Measurements from ENCODE around the gene XKR8. TPM values are rescaled to one million over a fixed set of nuclear protein-coding genes. Genes with fewer than 3 reads are reported as not detected.

XKR8 gene
- total and polyA plus RNA-seq, 2 donors (not counting 1 experiment from before 2014, with no cell fraction given) = 5.5 to 9.2 TPM

- Histone ChIP-seq H3K36me3 (ENCODE audit: control insufficient read depth, insufficient read depth, low read length) (peaks cover 8% of the 10 kb centered on the region), H3K27ac (ENCODE audit: insufficient read depth, low read length) (no peak overlapping the region), H2AFZ (ENCODE audit: low read length) (no peak overlapping the region), H3K9ac (ENCODE audit: insufficient read depth, low read length) (no peak overlapping the region), H3K79me2 (ENCODE audit: control insufficient read depth, insufficient read depth, low read length) (peaks cover 2% of the 10 kb centered on the region), H3K4me2 (ENCODE audit: extremely low read depth, insufficient read depth, low read length) (no peak overlapping the region), H3K4me3 (replicated peaks in 1 of 4; ENCODE audit: control extremely low read depth in 1 of 4, insufficient read depth in 1 of 4, low read depth in 3 of 4, low read length in 4 of 4) (no peak overlapping the region), H3K4me1 (ENCODE audit: control insufficient read depth, extremely low read depth, insufficient read depth, low read length) (peaks cover 19% of the 10 kb centered on the region), H3K9me3 (ENCODE audit: control insufficient read depth, insufficient read depth, low read depth, low read length) (no peaks in the 10 kb centered on the region), H4K20me1 (ENCODE audit: control insufficient read depth, extremely low read depth, insufficient read depth, low read length) (no peaks in the 10 kb centered on the region), H3K27me3 (ENCODE audit: control insufficient read depth, insufficient read depth, low read length) (no peaks in the 10 kb centered on the region)
- TF ChIP-seq CTCF (conservative IDR thresholded peaks at IDR 0.05 in 1 of 2, IDR thresholded peaks at IDR 0.05 in 1 of 2; ENCODE audit: low read depth in 1 of 2, low read length in 2 of 2) = no peak
- peak in 1 of 2 donors; percentile 49 for DNase-seq (ENCODE audit: low read depth in 2 of 2)
Observed at GRCh38 chr1:27966402-27967105, 6.8 kb downstream of the XKR8 start.

GRCh38 chr1:27967106-27967883, 7.5 kb downstream of the XKR8 start:
- Histone ChIP-seq H3K79me2 (ENCODE audit: control insufficient read depth, insufficient read depth, low read length) (peaks cover 2% of the 10 kb centered on the region), H4K20me1 (ENCODE audit: control insufficient read depth, extremely low read depth, insufficient read depth, low read length) (no peaks in the 10 kb centered on the region), H3K27ac (ENCODE audit: insufficient read depth, low read length) (no peak overlapping the region), H3K9ac (ENCODE audit: insufficient read depth, low read length) (no peak overlapping the region), H3K36me3 (ENCODE audit: control insufficient read depth, insufficient read depth, low read length) (peaks cover 8% of the 10 kb centered on the region), H2AFZ (ENCODE audit: low read length) (no peak overlapping the region), H3K4me2 (ENCODE audit: extremely low read depth, insufficient read depth, low read length) (no peak overlapping the region), H3K27me3 (ENCODE audit: control insufficient read depth, insufficient read depth, low read length) (no peaks in the 10 kb centered on the region), H3K9me3 (ENCODE audit: control insufficient read depth, insufficient read depth, low read depth, low read length) (no peaks in the 10 kb centered on the region), H3K4me3 (replicated peaks in 1 of 4; ENCODE audit: control extremely low read depth in 1 of 4, insufficient read depth in 1 of 4, low read depth in 3 of 4, low read length in 4 of 4) (no peak overlapping the region), H3K4me1 (ENCODE audit: control insufficient read depth, extremely low read depth, insufficient read depth, low read length) (peaks cover 19% of the 10 kb centered on the region)
- TF ChIP-seq EZH2 (IDR thresholded peaks at IDR 0.05; ENCODE audit: low read length, missing control alignments) (no peak), CTCF (conservative IDR thresholded peaks at IDR 0.05 in 1 of 2, IDR thresholded peaks at IDR 0.05 in 1 of 2; ENCODE audit: low read depth in 1 of 2, low read length in 2 of 2) (no peak)
- DNase-seq (ENCODE audit: low read depth in 2 of 2) = no peak

GRCh38 chr1:27967884-27968466, 8.2 kb downstream of the XKR8 start:
- Histone ChIP-seq H3K27ac (ENCODE audit: insufficient read depth, low read length) (peak overlapping the region; percentile 81), H3K4me2 (ENCODE audit: extremely low read depth, insufficient read depth, low read length) (peak overlapping the region; percentile 18), H3K9ac (ENCODE audit: insufficient read depth, low read length) (no peak overlapping the region), H3K36me3 (ENCODE audit: control insufficient read depth, insufficient read depth, low read length) (peaks cover 8% of the 10 kb centered on the region), H3K4me3 (replicated peaks in 1 of 4; ENCODE audit: control extremely low read depth in 1 of 4, insufficient read depth in 1 of 4, low read depth in 3 of 4, low read length in 4 of 4) (no peak overlapping the region), H3K27me3 (ENCODE audit: control insufficient read depth, insufficient read depth, low read length) (no peaks in the 10 kb centered on the region), H3K79me2 (ENCODE audit: control insufficient read depth, insufficient read depth, low read length) (peaks cover 2% of the 10 kb centered on the region), H4K20me1 (ENCODE audit: control insufficient read depth, extremely low read depth, insufficient read depth, low read length) (no peaks in the 10 kb centered on the region), H3K9me3 (ENCODE audit: control insufficient read depth, insufficient read depth, low read depth, low read length) (no peaks in the 10 kb centered on the region), H3K4me1 (ENCODE audit: control insufficient read depth, extremely low read depth, insufficient read depth, low read length) (peaks cover 19% of the 10 kb centered on the region), H2AFZ (ENCODE audit: low read length) (no peak overlapping the region)
- TF ChIP-seq CTCF (conservative IDR thresholded peaks at IDR 0.05 in 1 of 2, IDR thresholded peaks at IDR 0.05 in 1 of 2; ENCODE audit: low read depth in 1 of 2, low read length in 2 of 2) (no peak), EZH2 (IDR thresholded peaks at IDR 0.05; ENCODE audit: low read length, missing control alignments) (no peak)
- DNase-seq (ENCODE audit: low read depth in 2 of 2) = no peak
